Measurements from ENCODE around the gene SAMD14. TPM values are rescaled to one million over a fixed set of nuclear protein-coding genes. Genes with fewer than 3 reads are reported as not detected.

Gene SAMD14
- total and polyA plus RNA-seq, 2 donors (not counting 1 experiment from before 2014, with no cell fraction given) = 0.13 to 0.89 TPM

DNA sequence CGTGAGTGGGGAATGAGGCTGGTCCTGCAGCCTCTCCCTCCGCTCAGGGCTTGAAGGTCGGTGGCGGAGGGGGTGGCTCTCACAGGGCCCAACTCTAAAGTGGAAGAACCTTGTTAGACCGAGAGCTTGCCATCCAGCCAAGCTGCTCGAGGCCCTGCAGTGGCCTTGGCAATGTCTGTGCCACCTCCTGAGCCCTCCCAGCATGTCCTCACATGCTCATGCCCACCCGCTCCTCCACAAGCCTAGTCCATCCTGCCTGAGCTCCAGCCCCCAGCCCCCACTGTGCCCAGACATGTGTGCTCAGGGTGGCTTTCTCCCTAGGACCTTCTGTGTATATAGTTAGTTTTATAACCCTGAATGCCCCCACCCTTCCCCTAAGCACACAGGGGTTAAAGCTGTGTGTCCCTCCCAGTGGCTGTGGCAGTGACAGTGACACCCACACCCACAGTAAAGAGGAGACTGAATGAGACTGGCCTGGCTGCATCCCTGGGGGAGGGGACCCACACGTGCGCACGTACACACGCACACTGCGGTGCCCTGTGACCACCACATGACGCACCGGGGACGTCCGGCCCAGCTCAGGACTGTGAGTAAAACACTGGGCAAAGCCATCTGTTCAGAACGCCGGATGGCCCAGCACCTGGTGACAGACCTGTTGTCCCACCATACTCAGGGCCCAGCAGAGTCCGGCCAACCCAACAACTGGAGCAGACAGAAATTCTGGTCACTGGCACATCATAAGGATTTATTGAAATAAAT lies 19.2 kb downstream of the SAMD14 start:
- H2AFZ ChIP-seq (ENCODE audit: insufficient read depth, low read depth, low read length, poor library complexity, severe bottlenecking) = no peak overlapping the region
- Mint-ChIP-seq H3K4me3 (no peak overlapping the region), H3K27me3 (peaks cover 14% of the 10 kb centered on the region), H3K9me3 (ENCODE audit: insufficient read depth) (no peaks in the 10 kb centered on the region), H3K27ac (no peak overlapping the region), H3K4me1 (peaks cover 6% of the 10 kb centered on the region)
- DNase-seq = no peak
- no peak overlapping the region for H3K27ac ChIP-seq (ENCODE audit: low read length in 2 of 2)
- intact Hi-C loops (cut with micrococcal nuclease) = no loop called here
- ChIA-PET POLR2A (no interaction called here), CTCF (interaction anchor here (1.7 to 2.4 kb wide), 3 partner anchors 17 to 51 kb away, joined by 5 to 18 read pairs (median 9); no protein-coding TSS in a partner anchor)
- peaks cover 0 to 36% of the 10 kb centered on the region in 2 experiments for H3K36me3 ChIP-seq (replicated peaks in 1 of 2; ENCODE audit: control extremely low read depth in 1 of 2, control insufficient read depth in 1 of 2, extremely low read depth in 1 of 2, insufficient read depth in 2 of 2, low read length in 1 of 2)
- 95% methylated on average over 16 of the region's 19 CpGs for WGBS (ENCODE audit: insufficient coverage)
- H3K9ac ChIP-seq (ENCODE audit: low read length) = no peak overlapping the region
- peaks cover 0 to 8% of the 10 kb centered on the region in 2 donors for H3K4me1 ChIP-seq (ENCODE audit: control insufficient read depth in 2 of 2, insufficient read depth in 2 of 2, low read length in 2 of 2)
- H4K20me1 ChIP-seq (ENCODE audit: control insufficient read depth, insufficient read depth, low read length, poor library complexity, severe bottlenecking) = no peaks in the 10 kb centered on the region
- no peaks in the 10 kb centered on the region for H3K79me2 ChIP-seq (ENCODE audit: control insufficient read depth, insufficient read depth, low read length)
- H3K4me2 ChIP-seq (replicated peaks; ENCODE audit: low read depth, low read length, poor library complexity, severe bottlenecking) = no peak overlapping the region
- no peak for TF ChIP-seq EZH2 (IDR thresholded peaks at IDR 0.05; ENCODE audit: borderline replicate concordance, insufficient read depth, low read depth, low read length, poor library complexity, severe bottlenecking)
- no peak for TF ChIP-seq CTCF (IDR thresholded peaks at IDR 0.05)
- no peak for ATAC-seq (ENCODE audit: low read depth)
- no peak overlapping the region for H3K4me3 ChIP-seq (ENCODE audit: control extremely low read depth in 1 of 5, extremely low read depth in 1 of 5, insufficient read depth in 1 of 5, low read depth in 2 of 5, low read length in 4 of 5)
- no peaks in the 10 kb centered on the region for H3K9me3 ChIP-seq (ENCODE audit: control extremely low read depth in 1 of 3, control insufficient read depth in 2 of 3, insufficient read depth in 1 of 3, low read length in 2 of 3)
- peaks cover 0 to 13% (median 6%) of the 10 kb centered on the region in 4 experiments for H3K27me3 ChIP-seq (replicated peaks in 1 of 4; ENCODE audit: control extremely low read depth in 1 of 4, control insufficient read depth in 3 of 4, insufficient read depth in 4 of 4, low read length in 3 of 4)

DNA sequence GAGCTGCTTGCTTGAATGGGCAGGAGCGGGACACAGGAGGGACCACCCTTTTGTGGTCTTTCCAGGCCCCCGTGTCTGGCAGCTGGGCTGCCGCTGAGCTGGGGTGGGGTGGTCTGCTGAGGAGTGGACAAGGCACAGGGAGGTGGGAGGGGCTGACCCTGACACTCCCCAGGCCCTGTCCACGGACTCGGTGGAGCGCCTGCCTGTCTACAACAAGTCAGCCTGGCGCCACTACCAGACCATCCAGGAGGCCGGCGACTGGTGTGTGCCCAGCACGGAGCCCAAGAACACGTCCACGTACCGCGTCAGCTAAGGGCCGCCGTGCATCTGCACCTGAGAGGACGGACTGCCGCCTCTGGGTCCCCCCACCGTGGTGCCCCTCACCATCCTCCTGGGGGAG lies 20.2 kb downstream of the SAMD14 start:
- H3K9me3 Mint-ChIP-seq (ENCODE audit: insufficient read depth) = no peaks in the 10 kb centered on the region
- Histone ChIP-seq H2AFZ (ENCODE audit: insufficient read depth, low read depth, low read length, poor library complexity, severe bottlenecking) (no peak overlapping the region), H3K9me3 (ENCODE audit: control extremely low read depth in 1 of 3, control insufficient read depth in 2 of 3, insufficient read depth in 1 of 3, low read length in 2 of 3) (no peaks in the 10 kb centered on the region), H3K9ac (ENCODE audit: low read length) (no peak overlapping the region), H3K4me2 (replicated peaks; ENCODE audit: low read depth, low read length, poor library complexity, severe bottlenecking) (no peak overlapping the region), H3K79me2 (ENCODE audit: control insufficient read depth, insufficient read depth, low read length) (no peaks in the 10 kb centered on the region), H3K4me1 (ENCODE audit: control insufficient read depth in 2 of 2, insufficient read depth in 2 of 2, low read length in 2 of 2) (no peaks in the 10 kb centered on the region), H3K27me3 (replicated peaks in 1 of 4; ENCODE audit: control extremely low read depth in 1 of 4, control insufficient read depth in 3 of 4, insufficient read depth in 4 of 4, low read length in 3 of 4) (peaks cover 0 to 3% (median 0%) of the 10 kb centered on the region in 4 experiments), H3K27ac (ENCODE audit: low read length in 2 of 2) (no peak overlapping the region), H4K20me1 (ENCODE audit: control insufficient read depth, insufficient read depth, low read length, poor library complexity, severe bottlenecking) (no peaks in the 10 kb centered on the region), H3K36me3 (replicated peaks in 1 of 2; ENCODE audit: control extremely low read depth in 1 of 2, control insufficient read depth in 1 of 2, extremely low read depth in 1 of 2, insufficient read depth in 2 of 2, low read length in 1 of 2) (peaks cover 0 to 45% of the 10 kb centered on the region in 2 experiments), H3K4me3 (ENCODE audit: control extremely low read depth in 1 of 5, extremely low read depth in 1 of 5, insufficient read depth in 1 of 5, low read depth in 2 of 5, low read length in 4 of 5) (no peak overlapping the region)
- H3K27me3 Mint-ChIP-seq = peaks cover 6% of the 10 kb centered on the region
- POLR2A ChIA-PET = no interaction called here
- intact Hi-C loops (cut with micrococcal nuclease) = no loop called here
- peaks cover under 1% of the 10 kb centered on the region for H3K4me1 Mint-ChIP-seq
- no peak overlapping the region for H3K4me3 Mint-ChIP-seq
- ATAC-seq (ENCODE audit: low read depth) = no peak
- WGBS (ENCODE audit: insufficient coverage) = 92% methylated on average over 14 of the region's 19 CpGs
- DNase-seq = no peak
- TF ChIP-seq EZH2 (IDR thresholded peaks at IDR 0.05; ENCODE audit: borderline replicate concordance, insufficient read depth, low read depth, low read length, poor library complexity, severe bottlenecking) (no peak), CTCF (IDR thresholded peaks at IDR 0.05) (no peak)
- H3K27ac Mint-ChIP-seq = no peak overlapping the region
- CTCF ChIA-PET = interaction anchor here (2.4 kb wide), 1 partner anchor 16 kb away, joined by 18 read pairs; no protein-coding TSS in a partner anchor
